DMS153 (cell line): ENCODE results near the gene CNTN1.
A peak's percentile ranks its signal among the peaks of the same experiment; 100 is the strongest.

Source experiments
- DNase-seq: peaks from one replicate; lab custom pipeline; 2025; lab: John Stamatoyannopoulos, UW

CNTN1 gene

GRCh38 chr12:40853221-40853620 is 161.0 kb downstream of the CNTN1 start:
- DNase-seq = no peak

DNA sequence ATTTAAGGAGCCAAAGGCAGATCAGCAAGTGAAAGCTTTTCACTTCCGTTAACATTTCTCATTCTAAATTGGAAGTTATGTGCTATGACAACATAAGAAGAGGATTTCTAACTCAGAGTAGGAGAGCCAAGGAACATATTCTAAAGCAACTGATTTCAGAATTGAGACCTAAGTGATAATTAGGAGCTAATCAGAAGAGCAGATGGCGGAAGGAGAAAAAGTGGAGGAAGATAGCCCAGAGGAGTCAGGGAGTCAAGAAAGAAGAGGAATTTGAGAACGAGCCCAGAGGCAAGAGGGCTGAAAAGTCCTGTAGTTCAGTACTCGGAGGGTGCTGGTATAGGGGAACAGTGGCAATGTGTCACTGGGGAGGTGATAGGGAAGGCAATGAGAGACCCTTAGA is 162.4 kb downstream of the CNTN1 start:
- DNase-seq = no peak

DNA sequence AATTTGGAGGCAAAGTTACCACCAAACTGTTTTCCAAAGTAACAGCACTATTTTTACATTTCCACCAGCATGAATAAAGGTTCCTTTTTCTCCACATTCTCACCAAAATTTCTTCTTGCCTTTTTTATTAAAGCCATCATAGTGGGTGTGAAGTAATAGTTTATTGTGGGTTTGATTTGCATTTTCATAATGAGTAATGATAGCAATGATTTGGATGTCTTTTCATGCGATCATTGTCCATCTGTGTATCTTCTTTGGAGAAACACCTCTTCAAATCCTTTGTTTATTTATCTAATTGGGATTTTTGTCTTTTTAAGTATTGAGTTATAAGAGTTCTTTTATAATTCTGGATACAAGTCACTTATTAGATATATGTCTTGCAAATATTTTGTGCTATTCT is 172.7 kb downstream of the CNTN1 start:
- DNase-seq = no peak

GRCh38 chr12:40870981-40871380 is 178.7 kb downstream of the CNTN1 start:
- no peak for DNase-seq

GRCh38 chr12:40874868-40875267 is 182.6 kb downstream of the CNTN1 start:
- DNase-seq = no peak

DNA sequence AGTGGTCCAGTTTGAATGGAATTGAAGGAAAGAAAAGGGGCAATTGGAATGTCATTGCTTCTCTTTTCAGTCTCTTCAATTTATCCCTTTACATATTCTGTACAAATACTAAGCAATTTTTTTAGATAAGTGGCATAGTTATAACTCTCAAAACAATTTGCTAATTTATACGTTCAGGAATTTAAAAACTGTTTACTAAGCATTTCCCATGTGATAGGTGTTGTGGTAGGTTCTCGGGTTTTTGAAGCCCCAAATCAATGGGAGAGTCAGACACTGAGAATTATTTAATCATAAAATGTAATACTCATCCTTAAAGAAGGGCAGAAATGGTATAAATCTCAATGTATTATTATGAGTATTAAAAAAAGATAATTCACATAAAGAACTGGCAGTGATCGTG is 197.1 kb downstream of the CNTN1 start:
- no peak for DNase-seq

DNA sequence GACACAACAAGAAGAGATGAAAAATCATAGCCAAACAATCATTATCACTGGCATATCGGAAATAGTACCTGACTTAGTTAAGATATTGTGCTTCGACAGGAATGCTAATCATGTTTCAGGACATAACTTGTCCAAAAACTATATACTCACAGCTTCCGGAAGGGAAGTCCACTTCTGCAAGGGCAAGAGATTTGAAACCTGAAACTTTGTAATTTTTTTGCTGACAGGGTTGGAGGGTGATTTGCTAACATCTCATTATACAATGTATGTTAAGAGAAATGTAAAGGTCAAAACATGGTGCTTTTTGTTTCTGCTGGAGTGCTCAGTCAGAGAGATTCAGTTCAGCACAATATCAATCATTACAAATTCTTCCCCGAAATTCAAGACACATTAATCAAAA is 200.3 kb downstream of the CNTN1 start:
- no peak for DNase-seq

GRCh38 chr12:40898505-40898904 is 206.3 kb downstream of the CNTN1 start:
- DNase-seq = no peak

GRCh38 chr12:40903040-40903439 is 210.8 kb downstream of the CNTN1 start:
- DNase-seq = no peak

DNA sequence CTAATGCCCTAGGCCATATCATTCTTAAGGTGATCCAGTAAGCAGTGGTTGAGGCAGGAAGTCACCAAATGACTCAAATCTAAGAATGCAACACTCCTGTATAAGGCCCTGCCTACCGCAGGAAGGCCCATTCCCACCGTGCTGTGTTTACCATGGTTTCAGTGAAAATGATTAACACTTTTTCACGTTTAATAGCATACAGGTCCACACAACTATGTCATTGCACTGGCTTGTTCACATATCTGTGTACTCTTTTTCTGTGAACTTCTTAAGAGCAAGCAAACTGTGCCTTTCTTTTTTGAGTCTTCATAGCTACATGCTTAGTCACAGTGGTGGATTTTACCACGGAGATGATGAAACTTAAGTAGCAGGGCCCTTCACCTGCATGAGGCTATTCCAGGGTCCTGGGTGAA is 214.9 kb downstream of the CNTN1 start:
- no peak for DNase-seq

- no peak for DNase-seq
Measured at GRCh38 chr12:40911676-40912075, 219.4 kb downstream of the CNTN1 start.

DNA sequence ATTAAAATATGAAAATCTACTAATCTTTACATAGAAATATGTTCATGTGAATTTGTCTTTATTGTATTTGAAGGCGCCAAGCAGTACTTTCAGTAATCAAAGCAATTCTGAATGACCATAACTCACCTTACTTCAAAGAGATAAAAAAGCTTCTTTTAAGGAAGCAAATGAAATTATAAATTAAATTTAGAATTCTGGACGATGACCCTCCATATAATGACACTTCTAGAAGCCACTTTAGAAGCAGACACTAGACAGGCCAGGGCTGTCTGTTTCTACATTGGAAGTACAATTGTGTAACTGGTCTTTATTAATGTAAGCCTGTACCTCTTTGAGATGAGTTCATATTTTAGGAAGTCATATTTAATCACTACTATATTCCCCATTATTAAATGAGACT is 222.9 kb downstream of the CNTN1 start:
- DNase-seq = no peak

DNA sequence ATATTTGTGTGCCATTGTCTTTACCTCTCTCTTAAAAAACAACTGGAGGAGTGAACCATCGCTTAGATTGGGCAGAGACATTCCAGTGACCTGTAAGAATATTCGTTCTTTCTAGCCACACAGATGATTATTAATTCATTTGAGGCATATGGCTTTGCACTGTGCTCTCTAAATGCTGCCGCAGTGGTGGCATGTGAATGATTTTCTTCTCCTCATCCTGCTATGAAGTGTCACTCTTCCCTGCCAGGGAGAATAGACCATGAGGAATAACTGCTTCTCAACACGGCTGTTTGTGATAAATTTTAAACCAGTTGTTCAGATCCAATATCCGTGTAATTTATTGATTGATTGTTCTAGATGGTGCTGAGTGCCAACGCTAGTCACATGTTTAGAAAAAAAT is 225.3 kb downstream of the CNTN1 start:
- no peak for DNase-seq

GRCh38 chr12:40921563-40922163 is 229.4 kb downstream of the CNTN1 start:
- peak; percentile 1 for DNase-seq

- DNase-seq = no peak
Measured at GRCh38 chr12:40937891-40938290, 245.7 kb downstream of the CNTN1 start.

- no peak for DNase-seq
Measured at GRCh38 chr12:40942326-40942725, 250.1 kb downstream of the CNTN1 start.

GRCh38 chr12:40945772-40946171 is 253.5 kb downstream of the CNTN1 start:
- no peak for DNase-seq

GRCh38 chr12:40946612-40947194 is 254.5 kb downstream of the CNTN1 start:
- peak; percentile 15 for DNase-seq

DNA sequence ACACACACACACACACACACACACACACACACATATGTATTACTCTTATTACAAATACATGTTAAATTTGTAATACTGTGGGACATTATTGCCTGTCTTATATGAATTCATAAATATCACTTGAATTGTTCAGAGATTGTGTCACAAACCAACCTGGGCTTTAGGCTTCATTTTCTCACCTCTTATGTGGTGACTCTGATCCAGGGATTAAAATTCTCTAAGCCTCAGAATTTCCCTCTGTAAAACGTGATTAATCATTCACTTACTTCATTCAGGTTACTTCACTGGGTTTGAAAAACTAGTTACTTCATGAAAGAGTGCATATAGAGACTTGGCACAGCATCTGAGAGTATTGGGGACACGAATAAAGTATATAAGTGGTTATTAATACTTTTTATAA is 255.6 kb downstream of the CNTN1 start:
- no peak for DNase-seq

- DNase-seq = no peak
Measured at GRCh38 chr12:40953076-40953475, 260.8 kb downstream of the CNTN1 start.

GRCh38 chr12:40957417-40957816 is 265.2 kb downstream of the CNTN1 start:
- DNase-seq = no peak

DNA sequence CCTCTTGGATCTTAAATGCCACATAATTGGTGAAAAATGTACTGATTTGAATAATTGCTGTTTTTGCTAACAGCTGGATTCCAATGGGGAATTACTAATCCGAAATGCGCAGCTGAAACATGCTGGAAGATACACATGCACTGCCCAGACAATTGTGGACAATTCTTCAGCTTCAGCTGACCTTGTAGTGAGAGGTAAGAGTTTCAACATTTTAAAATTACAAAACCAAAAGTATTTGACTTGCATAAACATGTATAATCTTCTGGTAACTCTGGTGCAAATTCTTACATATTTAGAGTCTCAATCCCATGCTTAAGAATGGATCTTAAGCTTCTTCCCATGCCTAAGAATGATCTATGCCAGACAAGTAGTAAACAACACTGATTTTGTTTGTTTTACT is 266.8 kb downstream of the CNTN1 start:
- no peak for DNase-seq

GRCh38 chr12:40963751-40964150 is 271.5 kb downstream of the CNTN1 start:
- DNase-seq = no peak

DNA sequence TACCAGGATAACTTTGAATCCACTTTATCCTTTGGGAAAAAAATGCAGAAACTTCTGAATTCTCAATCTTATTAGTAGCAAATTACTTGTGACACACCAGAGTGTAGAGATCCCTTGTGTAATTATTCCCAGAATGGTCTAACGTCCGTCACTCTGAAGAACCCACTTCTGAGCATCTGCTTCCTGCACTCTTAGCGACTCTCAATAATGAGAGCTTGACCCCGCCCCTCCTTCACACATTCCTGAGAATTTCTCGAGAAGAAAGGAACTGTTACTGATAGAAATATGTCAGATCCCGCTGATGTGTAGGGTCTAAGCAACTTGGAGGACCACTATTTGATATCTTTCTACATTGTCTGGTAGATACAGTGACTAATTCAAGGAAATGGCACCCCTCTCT is 277.6 kb downstream of the CNTN1 start:
- DNase-seq = no peak
